Endothelial cell of umbilical vein (primary cell): ENCODE results near the gene SMAP1. TPM values are rescaled to one million over a fixed set of nuclear protein-coding genes. Genes with fewer than 3 reads are reported as not detected.

Experiments
- BruUV-seq: library from RNA; stranded (reverse); fragments of 400-500 nt; replicated peaks from 2 replicates; lab custom pipeline; 2021; lab: Mats Ljungman, UMichigan
- CTCF ChIA-PET: fragments of 300-600, 350-600 bp; sonication (Branson Sonifier 250); formaldehyde crosslinking; loops from one replicate; lab custom pipeline; 2021; ENCODE audit warnings: antibody characterized with exemption, inconsistent platforms; lab: Charles Lee
- POLR2A ChIA-PET: fragments of 300-600, 350-600 bp; sonication (Branson Sonifier 250); formaldehyde crosslinking; loops from one replicate; lab custom pipeline; 2021; ENCODE audit warnings: antibody characterized with exemption, inconsistent platforms; lab: Charles Lee
- DNase-seq: peaks from one replicate; pipeline ENCODE4 v3.0.0-alpha.2; 2011; ENCODE audit warnings: low read depth, low spot score
- FAIRE-seq: peaks from 2 replicates; lab custom pipeline; 2011; peaks lifted over from hg19 to GRCh38; lab: Jason Lieb, UNC
- H2AFZ ChIP-seq: 2 replicates; pipeline ENCODE4 v1.6.0; 2012; ENCODE audit warnings: low read depth, low read length, control low read depth, inconsistent platforms
- H3K27ac ChIP-seq: 2 replicates; pipeline ENCODE4 v1.5.1; 2011; ENCODE audit warnings: low read depth, mild to moderate bottlenecking, control low read depth, low read length, moderate library complexity; ENCODE audit not compliant: insufficient read depth
- H3K27me3 ChIP-seq, 2 experiments: 2 replicates each; pipeline versions ENCODE4 v1.6.0 to v1.6.1; 2011; ENCODE audit warnings: low read length in 2 of 2, mixed read lengths in 1 of 2; ENCODE audit not compliant: control insufficient read depth in 2 of 2, insufficient read depth in 2 of 2
- H3K36me3 ChIP-seq, 2 experiments: 2 replicates in 1 of 2; 3 replicates in 1 of 2; pipeline ENCODE4 v1.5.1; 2011; ENCODE audit warnings: low read length in 2 of 2, mild to moderate bottlenecking in 1 of 2, moderate library complexity in 1 of 2; ENCODE audit not compliant: control insufficient read depth in 2 of 2, insufficient read depth in 2 of 2; ENCODE audit errors: extremely low read depth in 1 of 2
- H3K4me1 ChIP-seq: 3 replicates; pipeline ENCODE4 v1.5.1; 2011; ENCODE audit warnings: mild to moderate bottlenecking, low read length; ENCODE audit not compliant: control insufficient read depth, insufficient read depth; ENCODE audit errors: extremely low read depth
- H3K4me2 ChIP-seq: 2 replicates; pipeline ENCODE4 v1.6.1; 2011; ENCODE audit warnings: low read length, control low read depth, mixed read lengths; ENCODE audit not compliant: insufficient read depth
- H3K4me3 ChIP-seq, 3 experiments: fragments of 200-600 bp in 1 of 3; sonication (generic), shearing (Covaris generic) in 1 of 3; replicated peaks in 1 of 3; 2 replicates each; pipeline ENCODE4 v1.5.1; 2011 to 2016; ENCODE audit warnings: control low read depth in 3 of 3, low read length in 3 of 3, mild to moderate bottlenecking in 2 of 3, inconsistent platforms in 1 of 3, low read depth in 1 of 3, moderate library complexity in 1 of 3; ENCODE audit not compliant: insufficient read depth in 1 of 3
- H3K79me2 ChIP-seq: 2 replicates; pipeline ENCODE4 v1.6.0; 2012; ENCODE audit warnings: low read length, inconsistent platforms; ENCODE audit not compliant: control insufficient read depth, insufficient read depth
- H3K9ac ChIP-seq: replicated peaks from 2 replicates; pipeline ENCODE3; 2011; ENCODE audit warnings: low read length, control low read depth; ENCODE audit not compliant: insufficient read depth; ENCODE audit errors: extremely low read depth
- H3K9me1 ChIP-seq: replicated peaks from 3 replicates; pipeline ENCODE4 v1.6.0; 2011; ENCODE audit warnings: mild to moderate bottlenecking, low read length; ENCODE audit not compliant: control insufficient read depth, insufficient read depth; ENCODE audit errors: extremely low read depth
- H3K9me3 ChIP-seq: replicated peaks from 2 replicates; pipeline ENCODE4 v1.5.1; 2012; ENCODE audit warnings: low read length, inconsistent platforms; ENCODE audit not compliant: control insufficient read depth, insufficient read depth
- H4K20me1 ChIP-seq: replicated peaks from 2 replicates; pipeline ENCODE3; 2011; ENCODE audit warnings: mild to moderate bottlenecking, low read length; ENCODE audit not compliant: control insufficient read depth, insufficient read depth; ENCODE audit errors: extremely low read depth
- CTCF ChIP-seq, 2 donors: IDR thresholded peaks; 1 replicate in 1 of 2; 2 replicates in 1 of 2; pipeline ENCODE4 v1.5.1; 2011; ENCODE audit warnings: low read length in 2 of 2, mild to moderate bottlenecking in 2 of 2, moderate library complexity in 2 of 2, control low read depth in 1 of 2, inconsistent platforms in 1 of 2, low read depth in 1 of 2; ENCODE audit not compliant: insufficient read depth in 1 of 2; ENCODE audit errors: extremely low read depth in 1 of 2
- EZH2 ChIP-seq: IDR thresholded peaks from 2 replicates; pipeline ENCODE4 v1.6.1; 2012; ENCODE audit warnings: borderline replicate concordance, low read depth, mild to moderate bottlenecking, moderate library complexity, low read length, inconsistent platforms; ENCODE audit not compliant: severe bottlenecking
- FOS ChIP-seq: IDR thresholded peaks from 2 replicates; pipeline ENCODE4 v1.6.1; 2011; ENCODE audit warnings: mild to moderate bottlenecking, low read length, moderate library complexity, borderline replicate concordance; ENCODE audit not compliant: insufficient read depth
- GATA2 ChIP-seq: IDR thresholded peaks from 2 replicates; pipeline ENCODE4 v1.7.0; 2011; ENCODE audit warnings: low read depth, mild to moderate bottlenecking, moderate library complexity, mixed read lengths, low read length; ENCODE audit not compliant: insufficient read length, insufficient read depth
- JUN ChIP-seq: IDR thresholded peaks from 2 replicates; pipeline ENCODE4 v1.6.1; 2011; ENCODE audit warnings: borderline replicate concordance, low read depth; ENCODE audit not compliant: insufficient read length, insufficient read depth
- MAX ChIP-seq: IDR thresholded peaks from 2 replicates; pipeline ENCODE4 v1.6.1; 2011; ENCODE audit not compliant: insufficient read depth, insufficient read length
- MYC ChIP-seq: IDR thresholded peaks from one replicate; pipeline ENCODE4 v1.6.1; 2011; ENCODE audit warnings: mild to moderate bottlenecking, low read depth, low read length
- POLR2A ChIP-seq: IDR thresholded peaks from 2 replicates; pipeline ENCODE4 v1.6.1; 2012; ENCODE audit warnings: low read depth, mild to moderate bottlenecking, control low read depth, low read length
- POLR2AphosphoS5 ChIP-seq: IDR thresholded peaks from 2 replicates; pipeline ENCODE4 v1.6.1; 2012; ENCODE audit warnings: low read depth, mild to moderate bottlenecking, control low read depth, low read length, moderate library complexity; ENCODE audit not compliant: insufficient read depth
- dilution Hi-C: fragments of 300-500 bp; cut with MboI; formaldehyde crosslinking; loops from one replicate; pipeline ENCODE4 v1.15.0; 2019; ENCODE audit warnings: low sequenced_read_pairs; ENCODE audit not compliant: extremely low pct_ligation_motif_present
- intact Hi-C: fragments of 100-400 bp; cut with micrococcal nuclease; formaldehyde crosslinking; loops from one replicate; pipeline ENCODE4 v1.10.0; 2022
- polyA plus RNA-seq, 4 experiments: library from polyadenylated mRNA; depleted of rRNA in 3 of 4; stranded (reverse) in 3 of 4; unstranded in 1 of 4; fragments of >200 nt; gene quantifications; 2 replicates each; pipeline versions ENCODE4 v1.2.1 to v1.2.3, GENCODE V29; 2011 to 2012; ENCODE audit warnings: missing spikeins in 1 of 4
- total RNA-seq: library from RNA; stranded (reverse); gene quantifications from 2 replicates; pipeline ENCODE4 v1.2.3, GENCODE V29; 2021

SMAP1 gene
- total and polyA plus RNA-seq, 2 donors (not counting 3 experiments of a cell fraction or from before 2014, with no cell fraction given): 14.6 to 24.6 TPM

DNA sequence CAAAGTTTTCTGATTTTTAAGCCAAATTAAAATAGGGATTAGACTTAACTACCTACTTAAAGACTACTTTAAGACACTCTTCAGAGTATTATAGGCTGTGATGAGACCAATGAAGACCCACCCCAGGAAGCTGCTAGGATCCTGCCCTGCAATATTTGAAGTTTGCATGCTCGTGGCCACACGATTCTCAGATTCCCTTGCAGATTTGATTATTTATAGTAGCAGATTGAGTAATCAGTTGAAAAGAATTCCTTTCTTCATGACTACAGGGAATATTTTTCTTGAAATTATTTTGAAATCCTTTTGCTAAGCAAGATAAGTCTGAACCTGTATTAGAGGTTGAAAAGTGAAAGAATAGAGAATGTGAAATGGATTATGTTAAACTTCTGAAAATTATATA, 166.8 kb downstream of the SMAP1 start:
- no TSS peak for BruUV-seq
- DNase-seq: no peak
- Histone ChIP-seq H3K9ac (no peak overlapping the region), H3K4me1 (no peaks in the 10 kb centered on the region), H2AFZ (no peak overlapping the region), H3K79me2 (no peaks in the 10 kb centered on the region), H4K20me1 (no peaks in the 10 kb centered on the region), H3K36me3 (no peaks in the 10 kb centered on the region), H3K9me3 (no peaks in the 10 kb centered on the region), H3K9me1 (no peaks in the 10 kb centered on the region), H3K4me3 (no peak overlapping the region), H3K27ac (no peak overlapping the region), H3K4me2 (no peak overlapping the region), H3K27me3 (no peaks in the 10 kb centered on the region)
- ChIA-PET CTCF (no interaction called here), POLR2A (no interaction called here)
- dilution Hi-C loops: no loop called here
- no peak for FAIRE-seq
- TF ChIP-seq POLR2AphosphoS5 (no peak), JUN (no peak), FOS (no peak), EZH2 (no peak), MYC (no peak), MAX (no peak), CTCF (IDR thresholded peaks at IDR 0.05; ENCODE audit: extremely low read depth in 1 of 2, insufficient read depth in 1 of 2, low read depth in 1 of 2, low read length in 2 of 2) (no peak), GATA2 (no peak), POLR2A (no peak)
- intact Hi-C loops: loop anchor here (10.0 kb wide), 1 partner anchor 620 kb away; no protein-coding TSS in a partner anchor
